HCT116 (cell line): ENCODE data around the gene FAM90A1. TPM values are rescaled to one million over a fixed set of nuclear protein-coding genes. Genes with fewer than 3 reads are reported as not detected.
"Not testable (repeated sequence)": the region's sequence is repeated elsewhere in the genome, so short reads cannot be mapped to it uniquely, and the experiment has no call there.

Experiments used
- ATAC-seq: fragments of 200-7000 bp; cut with Tn5 transposase; 2 replicates; pipeline ENCODE4 v1.9.1; 2020; ENCODE audit warnings: mild to moderate bottlenecking, moderate library complexity
- BruUV-seq: library from RNA; stranded (reverse); fragments of 400-500 nt; replicated peaks from 2 replicates; lab custom pipeline; 2021; lab: Mats Ljungman, UMichigan
- CTCF ChIA-PET: fragments of 300-600 bp; sonication (Branson Sonifier 250); formaldehyde crosslinking; loops from one replicate; lab custom pipeline; 2021; ENCODE audit warnings: antibody characterized with exemption; lab: Charles Lee
- POLR2A ChIA-PET: fragments of 300-600, 350-600 bp; sonication (Branson Sonifier 250); formaldehyde crosslinking; loops from one replicate; lab custom pipeline; 2021; ENCODE audit warnings: antibody characterized with exemption; lab: Charles Lee
- RAD21 ChIA-PET, 2 experiments: fragments of 300-600 bp; sonication (Branson Sonifier 250); formaldehyde crosslinking; loops; one replicate each; lab custom pipeline; 2023; ENCODE audit warnings: low total read pairs in 2 of 2; ENCODE audit not compliant: uncharacterized antibody in 2 of 2, unreplicated experiment in 2 of 2, low non-redundant PET in 1 of 2; lab: Charles Lee
- DNase-seq: peaks from one replicate; pipeline ENCODE4 v3.0.0-alpha.2; 2010; ENCODE audit warnings: low read depth, low spot score
- H2AFZ ChIP-seq: fragments of 200-600 bp; shearing (Covaris generic), sonication (generic); 2 replicates; pipeline ENCODE4 v1.6.1; 2017; ENCODE audit warnings: low read depth, mixed run types, mixed read lengths, antibody characterized with exemption, low read length; ENCODE audit not compliant: poor library complexity, severe bottlenecking
- H3K27ac ChIP-seq: 2 replicates; pipeline ENCODE4 v1.5.1; 2012; ENCODE audit warnings: low read depth, low read length
- H3K27me3 ChIP-seq: fragments of 200-600 bp; sonication (generic); 2 replicates; pipeline ENCODE4 v1.6.1; 2016; ENCODE audit warnings: mixed run types, low read length, mixed read lengths; ENCODE audit not compliant: insufficient read depth
- H3K36me3 ChIP-seq, 2 experiments: fragments of 200-500 bp in 1 of 2; fragments of 200-600 bp in 1 of 2; sonication (Bioruptor generic) in 1 of 2; sonication (generic) in 1 of 2; 2 replicates each; pipeline versions ENCODE4 v1.5.1 to v1.6.1; 2014 to 2016; ENCODE audit warnings: low read length in 2 of 2, inconsistent platforms in 1 of 2, mixed read lengths in 1 of 2, mixed run types in 1 of 2; ENCODE audit not compliant: insufficient read depth in 2 of 2, control insufficient read depth in 1 of 2
- H3K4me1 ChIP-seq, 2 experiments: fragments of 200-600 bp in 1 of 2; sonication (generic) in 1 of 2; 2 replicates each; pipeline versions ENCODE4 v1.5.1 to v1.6.1; 2012 to 2017; ENCODE audit warnings: low read length in 2 of 2, inconsistent platforms in 1 of 2, mild to moderate bottlenecking in 1 of 2, mixed read lengths in 1 of 2, mixed run types in 1 of 2, moderate library complexity in 1 of 2; ENCODE audit not compliant: insufficient read depth in 2 of 2, control insufficient read depth in 1 of 2
- H3K4me2 ChIP-seq: fragments of 200-600 bp; sonication (generic); 2 replicates; pipeline ENCODE4 v1.6.1; 2017; ENCODE audit warnings: mixed run types, low read length, mixed read lengths
- H3K4me3 ChIP-seq, 2 experiments: fragments of 200-600 bp in 1 of 2; sonication (generic) in 1 of 2; replicated peaks in 1 of 2; 2 replicates each; pipeline ENCODE4 v1.5.1; 2011 to 2016; ENCODE audit warnings: low read length in 2 of 2, control low read depth in 1 of 2, low read depth in 1 of 2, mild to moderate bottlenecking in 1 of 2, mixed read lengths in 1 of 2, mixed run types in 1 of 2
- H3K79me2 ChIP-seq: fragments of 200-600 bp; sonication (generic); 2 replicates; pipeline ENCODE4 v1.6.1; 2017; ENCODE audit warnings: mild to moderate bottlenecking, mixed run types, low read length, moderate library complexity, mixed read lengths; ENCODE audit not compliant: insufficient read depth
- H3K9ac ChIP-seq: fragments of 200-600 bp; sonication (generic); 2 replicates; pipeline ENCODE4 v1.6.1; 2016; ENCODE audit warnings: low read length, mixed read lengths
- H3K9me2 ChIP-seq: fragments of 200-600 bp; sonication (generic), shearing (Covaris generic); 2 replicates; pipeline ENCODE4 v1.6.1; 2017; ENCODE audit warnings: mixed run types, mild to moderate bottlenecking, moderate library complexity; ENCODE audit not compliant: insufficient read depth
- H3K9me3 ChIP-seq, 2 experiments: fragments of 200-500 bp in 1 of 2; fragments of 200-600 bp in 1 of 2; sonication (Bioruptor generic) in 1 of 2; sonication (generic) in 1 of 2; 2 replicates each; pipeline ENCODE4 v1.6.1; 2014 to 2017; ENCODE audit warnings: low read length in 2 of 2, mixed read lengths in 2 of 2, inconsistent platforms in 1 of 2, low read depth in 1 of 2, mild to moderate bottlenecking in 1 of 2, mixed run types in 1 of 2, moderate library complexity in 1 of 2; ENCODE audit not compliant: control insufficient read depth in 1 of 2, insufficient read depth in 1 of 2
- H4K20me1 ChIP-seq: fragments of 200-600 bp; sonication (generic), shearing (Covaris generic); 2 replicates; pipeline ENCODE4 v1.6.1; 2017; ENCODE audit warnings: mixed run types, mild to moderate bottlenecking, moderate library complexity; ENCODE audit not compliant: insufficient read depth
- SRF ChIP-seq: IDR thresholded peaks from 2 replicates; pipeline ENCODE4 v1.6.1; 2012; ENCODE audit warnings: low read depth
- intact Hi-C: fragments of 100-400 bp; cut with micrococcal nuclease; formaldehyde crosslinking; loops from 2 replicates; pipeline ENCODE4 v1.10.0; 2022
- total RNA-seq: library from RNA; stranded (reverse); gene quantifications from one replicate; pipeline ENCODE4 v1.2.1, GENCODE V29; 2021; ENCODE audit not compliant: unreplicated experiment

Gene FAM90A1
- total RNA-seq, 1 experiment from 2014 or later = 0.64 TPM

- H4K20me1 ChIP-seq, H3K79me2 ChIP-seq, H3K4me3 ChIP-seq, H3K36me3 ChIP-seq, POLR2A ChIA-PET, H3K9me2 ChIP-seq, CTCF ChIA-PET, H3K4me1 ChIP-seq, DNase-seq, H3K27ac ChIP-seq, intact Hi-C loops, H2AFZ ChIP-seq, RAD21 ChIA-PET, BruUV-seq, ATAC-seq, H3K9ac ChIP-seq, H3K27me3 ChIP-seq, H3K9me3 ChIP-seq, H3K4me2 ChIP-seq: not testable (repeated sequence)
Measured at GRCh38 chr12:8251616-8252015, 24.2 kb upstream of the FAM90A1 start.

GRCh38 chr12:8246941-8247535, 19.6 kb upstream of the FAM90A1 start:
- H3K4me1 ChIP-seq = peaks cover 5 to 17% of the 10 kb centered on the region in 2 experiments; a peak in 3 of 4 replicates
- POLR2A ChIA-PET, H3K9ac ChIP-seq, RAD21 ChIA-PET, CTCF ChIA-PET, H3K79me2 ChIP-seq, H3K9me3 ChIP-seq, H3K36me3 ChIP-seq, DNase-seq, H3K4me3 ChIP-seq, intact Hi-C loops, H4K20me1 ChIP-seq, H3K9me2 ChIP-seq, ATAC-seq, H3K27ac ChIP-seq, H2AFZ ChIP-seq, BruUV-seq, H3K27me3 ChIP-seq: not testable (repeated sequence)
- peak; percentile 67; the same call in 1 of the 2 replicates for TF ChIP-seq SRF
- peak overlapping the region; percentile 33 for H3K4me2 ChIP-seq

GRCh38 chr12:8243682-8244161, 16.3 kb upstream of the FAM90A1 start:
- Histone ChIP-seq H3K4me3 (peak overlapping the region; percentile 35 to 49), H3K4me2 (peak overlapping the region; percentile 74), H3K4me1 (peaks cover 8 to 35% of the 10 kb centered on the region in 2 experiments), H3K9ac (peak overlapping the region; percentile 60), H3K27ac (peak overlapping the region; percentile 62)
- RAD21 ChIA-PET, POLR2A ChIA-PET, BruUV-seq, H3K9me3 ChIP-seq, H3K36me3 ChIP-seq, H4K20me1 ChIP-seq, H2AFZ ChIP-seq, intact Hi-C loops, H3K9me2 ChIP-seq, H3K27me3 ChIP-seq, ATAC-seq, H3K79me2 ChIP-seq, DNase-seq: not testable (repeated sequence)
- CTCF ChIA-PET = interaction anchor here (0.6 to 1.3 kb wide), 2 partner anchors 12 to 821 kb away, joined by 4 to 5 read pairs; no protein-coding TSS in a partner anchor
